Caco-2 (cell line): ENCODE data around the gene TTLL11. TPM values are rescaled to one million over a fixed set of nuclear protein-coding genes. Genes with fewer than 3 reads are reported as not detected.

Experiments
- BruUV-seq: library from RNA; stranded (reverse); fragments of 400-500 nt; replicated peaks from 2 replicates; lab custom pipeline; 2021; lab: Mats Ljungman, UMichigan
- CTCF ChIA-PET: fragments of 300-600 bp; sonication (Branson Sonifier 250); formaldehyde crosslinking; loops from one replicate; lab custom pipeline; 2022; ENCODE audit warnings: antibody characterized with exemption; lab: Charles Lee
- POLR2A ChIA-PET: fragments of 300-600 bp; sonication (Branson Sonifier 250); formaldehyde crosslinking; loops from one replicate; lab custom pipeline; 2022; ENCODE audit warnings: antibody characterized with exemption; lab: Charles Lee
- DNase-seq, 2 experiments: peaks; one replicate each; pipeline versions ENCODE4 v3.0.0 to v3.0.0-alpha.2; 2020 to 2022
- H3K27me3 ChIP-seq: replicated peaks from 2 replicates; pipeline ENCODE4 v1.6.0; 2011; ENCODE audit warnings: low read length; ENCODE audit not compliant: control insufficient read depth, insufficient read depth
- H3K36me3 ChIP-seq: 2 replicates; pipeline ENCODE4 v1.5.1; 2011; ENCODE audit warnings: low read length; ENCODE audit not compliant: control insufficient read depth, insufficient read depth
- H3K4me1 ChIP-seq: fragments of 250-450 bp; sonication (Bioruptor Pico); 2 replicates; pipeline ENCODE4 v1.5.1; 2020; ENCODE audit warnings: mild to moderate bottlenecking
- H3K4me3 ChIP-seq: 2 replicates; pipeline ENCODE4 v1.5.1; 2011; ENCODE audit warnings: low read depth, mild to moderate bottlenecking, control low read depth, low read length
- H3K9me3 ChIP-seq: fragments of 250-450 bp; sonication (Bioruptor Pico); 2 replicates; pipeline ENCODE4 v1.5.1; 2020; ENCODE audit warnings: mild to moderate bottlenecking, moderate library complexity
- H3K27ac Mint-ChIP-seq: one replicate; pipeline ENCODE4 v1.8.0; 2022; ENCODE audit warnings: mixed read lengths; ENCODE audit not compliant: unreplicated experiment
- H3K27me3 Mint-ChIP-seq: one replicate; pipeline ENCODE4 v1.8.0; 2022; ENCODE audit warnings: mixed read lengths; ENCODE audit not compliant: insufficient read depth, unreplicated experiment
- H3K36me3 Mint-ChIP-seq: one replicate; pipeline ENCODE4 v1.8.0; 2022; ENCODE audit warnings: mild to moderate bottlenecking, mixed read lengths; ENCODE audit not compliant: insufficient read depth, unreplicated experiment
- H3K4me1 Mint-ChIP-seq: one replicate; pipeline ENCODE4 v1.8.0; 2022; ENCODE audit warnings: low read depth, mixed read lengths; ENCODE audit not compliant: unreplicated experiment
- H3K4me3 Mint-ChIP-seq: one replicate; pipeline ENCODE4 v1.8.0; 2022; ENCODE audit warnings: mild to moderate bottlenecking, moderate library complexity, mixed read lengths; ENCODE audit not compliant: unreplicated experiment
- H3K9me3 Mint-ChIP-seq: one replicate; pipeline ENCODE4 v1.8.0; 2022; ENCODE audit warnings: mixed read lengths; ENCODE audit not compliant: unreplicated experiment
- intact Hi-C: fragments of 100-400 bp; cut with micrococcal nuclease; formaldehyde crosslinking; loops from one replicate; pipeline ENCODE4 v1.10.0; 2022; ENCODE audit not compliant: unreplicated experiment
- total RNA-seq: library from RNA; stranded (reverse); gene quantifications from 2 replicates; pipeline ENCODE4 v1.2.3, GENCODE V29; 2022
- TF ChIP-seq, protein P1 (sequence below), 2 experiments: fragments of 200-600 bp in 1 of 2; IDR thresholded peaks; 1 replicate in 1 of 2; 2 replicates in 1 of 2; pipeline versions ENCODE4 v1.5.1 to v1.8.0; 2011 to 2022; ENCODE audit warnings: antibody characterized with exemption in 1 of 2, control low read depth in 1 of 2, inconsistent platforms in 1 of 2, low read depth in 1 of 2, low read length in 1 of 2, mild to moderate bottlenecking in 1 of 2, moderate library complexity in 1 of 2; ENCODE audit not compliant: insufficient read depth in 1 of 2, severe bottlenecking in 1 of 2, unreplicated experiment in 1 of 2

TTLL11 gene
- total RNA-seq, 1 experiment from 2014 or later: 4.4 TPM

DNA sequence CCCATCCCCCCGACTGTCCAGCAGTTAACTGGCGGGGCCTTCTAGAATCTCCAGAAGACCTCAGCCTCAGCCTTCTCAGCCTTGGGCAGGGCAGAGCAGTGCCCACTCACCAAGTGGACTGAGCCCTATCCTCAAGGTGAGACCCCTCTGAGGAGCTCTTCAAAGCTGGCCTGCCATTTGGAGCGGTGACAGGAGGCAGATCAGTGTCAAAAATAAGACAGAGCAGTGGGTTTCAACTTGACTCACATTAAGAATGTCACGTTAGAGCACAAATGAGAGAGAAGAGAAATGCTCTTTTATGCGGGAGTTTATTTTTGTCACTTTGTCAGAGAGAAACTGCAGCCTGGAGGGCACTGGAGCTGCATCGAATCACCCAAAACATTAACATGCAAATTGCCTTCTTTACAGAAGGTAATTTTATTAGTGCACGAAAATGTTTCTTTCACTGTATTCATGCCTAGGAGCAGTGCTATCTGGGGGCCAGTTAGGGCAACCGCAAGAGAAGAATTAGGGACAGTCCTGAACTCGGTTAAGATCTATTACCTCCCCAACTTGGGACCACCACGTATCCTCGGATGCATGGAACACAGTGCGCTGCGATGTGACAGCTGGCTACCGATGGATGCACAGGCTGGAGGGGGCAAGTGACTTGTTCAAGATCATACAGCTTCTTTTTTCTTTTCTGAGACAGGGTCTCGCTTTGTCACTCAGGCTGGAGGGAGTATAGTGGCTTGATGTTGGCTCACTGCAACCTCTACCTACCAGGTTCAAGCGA lies 253.2 kb downstream of the TTLL11 start:
- Mint-ChIP-seq H3K36me3 (no peaks in the 10 kb centered on the region), H3K4me3 (no peak overlapping the region), H3K27me3 (peaks cover 5% of the 10 kb centered on the region), H3K4me1 (no peaks in the 10 kb centered on the region), H3K9me3 (peaks cover 11% of the 10 kb centered on the region), H3K27ac (no peak overlapping the region)
- ChIA-PET POLR2A (no interaction called here), CTCF (no interaction called here)
- H3K9me3 ChIP-seq: no peaks in the 10 kb centered on the region
- H3K36me3 ChIP-seq: no peaks in the 10 kb centered on the region
- BruUV-seq: no TSS peak
- TF ChIP-seq, protein P1, sequence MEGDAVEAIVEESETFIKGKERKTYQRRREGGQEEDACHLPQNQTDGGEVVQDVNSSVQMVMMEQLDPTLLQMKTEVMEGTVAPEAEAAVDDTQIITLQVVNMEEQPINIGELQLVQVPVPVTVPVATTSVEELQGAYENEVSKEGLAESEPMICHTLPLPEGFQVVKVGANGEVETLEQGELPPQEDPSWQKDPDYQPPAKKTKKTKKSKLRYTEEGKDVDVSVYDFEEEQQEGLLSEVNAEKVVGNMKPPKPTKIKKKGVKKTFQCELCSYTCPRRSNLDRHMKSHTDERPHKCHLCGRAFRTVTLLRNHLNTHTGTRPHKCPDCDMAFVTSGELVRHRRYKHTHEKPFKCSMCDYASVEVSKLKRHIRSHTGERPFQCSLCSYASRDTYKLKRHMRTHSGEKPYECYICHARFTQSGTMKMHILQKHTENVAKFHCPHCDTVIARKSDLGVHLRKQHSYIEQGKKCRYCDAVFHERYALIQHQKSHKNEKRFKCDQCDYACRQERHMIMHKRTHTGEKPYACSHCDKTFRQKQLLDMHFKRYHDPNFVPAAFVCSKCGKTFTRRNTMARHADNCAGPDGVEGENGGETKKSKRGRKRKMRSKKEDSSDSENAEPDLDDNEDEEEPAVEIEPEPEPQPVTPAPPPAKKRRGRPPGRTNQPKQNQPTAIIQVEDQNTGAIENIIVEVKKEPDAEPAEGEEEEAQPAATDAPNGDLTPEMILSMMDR (IDR thresholded peaks at IDR 0.05; ENCODE audit: insufficient read depth in 1 of 2, low read depth in 1 of 2, low read length in 1 of 2, severe bottlenecking in 1 of 2, unreplicated experiment in 1 of 2): no peak
- H3K4me3 ChIP-seq: no peak overlapping the region
- DNase-seq: no peak
- H3K27me3 ChIP-seq: no peaks in the 10 kb centered on the region
- intact Hi-C loops: loop anchor here (1.0 kb wide), 1 partner anchor 152 kb away; no protein-coding TSS in a partner anchor
- H3K4me1 ChIP-seq: peaks cover 8% of the 10 kb centered on the region; the same call in 1 of the 2 replicates

DNA sequence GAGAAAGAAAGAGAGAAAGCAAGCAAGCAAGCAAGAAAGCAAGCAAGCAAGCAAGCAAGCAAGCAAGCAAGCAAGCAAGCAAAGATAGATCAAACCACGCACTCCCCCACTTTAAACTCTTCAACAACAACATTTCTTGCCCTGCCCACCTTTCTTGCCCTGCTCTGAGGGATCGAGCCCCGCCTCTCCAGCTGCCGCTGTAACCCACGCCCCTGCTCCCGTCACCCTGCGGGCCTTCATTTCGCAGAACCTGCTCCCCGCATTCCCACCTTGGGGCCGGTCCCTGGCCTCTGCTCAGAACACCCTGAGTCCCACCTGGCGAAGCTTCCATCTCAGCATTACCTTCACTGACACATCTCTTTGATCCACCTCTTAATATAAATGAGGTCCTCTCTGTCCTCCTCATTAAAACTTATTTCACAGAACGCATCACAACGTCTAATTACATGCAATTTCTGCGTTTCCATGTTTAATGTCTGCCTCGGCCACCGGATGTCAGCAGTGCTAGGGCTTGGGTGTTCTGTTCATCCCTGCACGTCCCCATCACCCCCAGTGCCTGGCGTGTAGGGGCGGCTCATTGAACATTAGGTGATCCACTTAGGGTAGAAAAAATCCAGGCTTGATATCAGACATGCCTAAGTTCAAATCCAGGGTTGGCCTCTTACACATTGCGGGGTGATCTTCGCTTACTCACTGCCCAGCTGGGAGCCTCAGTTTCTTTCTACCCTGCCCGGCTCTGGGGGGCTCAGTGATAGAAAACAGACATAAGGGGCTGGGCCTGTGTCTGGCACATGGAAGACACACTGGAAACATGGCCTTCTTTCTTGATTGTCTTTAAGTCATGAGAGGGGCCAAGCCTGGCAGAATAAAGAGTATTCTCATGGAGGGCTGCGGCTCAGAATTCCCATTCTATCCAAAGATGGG lies 254.1 kb downstream of the TTLL11 start:
- no peak for DNase-seq
- no peaks in the 10 kb centered on the region for H3K4me1 Mint-ChIP-seq
- no peaks in the 10 kb centered on the region for H3K27me3 Mint-ChIP-seq
- ChIA-PET CTCF (no interaction called here), POLR2A (no interaction called here)
- no peaks in the 10 kb centered on the region for H3K27me3 ChIP-seq
- BruUV-seq: no TSS peak
- intact Hi-C loops: loop anchor here (1.0 kb wide), 1 partner anchor 153 kb away; no protein-coding TSS in a partner anchor
- H3K36me3 Mint-ChIP-seq: no peaks in the 10 kb centered on the region
- H3K36me3 ChIP-seq: no peaks in the 10 kb centered on the region
- H3K4me3 Mint-ChIP-seq: no peak overlapping the region
- peaks cover 2% of the 10 kb centered on the region for H3K9me3 Mint-ChIP-seq
- TF ChIP-seq, protein P1 (IDR thresholded peaks at IDR 0.05; ENCODE audit: insufficient read depth in 1 of 2, low read depth in 1 of 2, low read length in 1 of 2, severe bottlenecking in 1 of 2, unreplicated experiment in 1 of 2): no peak
- H3K27ac Mint-ChIP-seq: no peak overlapping the region
- no peaks in the 10 kb centered on the region for H3K9me3 ChIP-seq
- no peak overlapping the region for H3K4me3 ChIP-seq
- H3K4me1 ChIP-seq: peaks cover 8% of the 10 kb centered on the region; the same call in 1 of the 2 replicates
